ENCODE measurements around the gene EDARADD. TPM values are rescaled to one million over a fixed set of nuclear protein-coding genes. Genes with fewer than 3 reads are reported as not detected.

The EDARADD gene
- total RNA-seq, 6 experiments from 2014 or later, result 0.43 TPM; not detected in 4

DNA sequence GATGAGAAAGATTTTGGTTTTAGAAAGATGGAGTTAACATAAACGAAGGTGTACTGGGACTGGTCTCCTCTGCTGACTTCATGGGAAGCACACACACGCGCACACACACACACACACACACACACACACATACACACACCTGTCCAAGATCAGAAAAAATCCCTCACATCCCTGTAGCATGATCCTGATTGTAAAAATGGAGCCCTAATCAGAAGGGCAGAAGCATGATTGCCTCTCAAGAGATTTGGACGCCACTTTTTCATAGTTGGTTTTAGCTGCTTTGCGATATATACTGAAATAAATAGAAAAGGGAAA, 73.2 kb downstream of the EDARADD start:
- DNase-seq, result no peak
- Mint-ChIP-seq H3K27ac (no peak overlapping the region), H3K4me3 (no peak overlapping the region), H3K4me1 (ENCODE audit: low read depth) (no peaks in the 10 kb centered on the region), H3K36me3 (ENCODE audit: low read depth) (no peaks in the 10 kb centered on the region), H3K9me3 (peaks cover 11% of the 10 kb centered on the region; the same call in 1 of the 2 replicates), H3K27me3 (ENCODE audit: insufficient read depth) (peaks cover 17% of the 10 kb centered on the region)
- TF ChIP-seq, protein P1, sequence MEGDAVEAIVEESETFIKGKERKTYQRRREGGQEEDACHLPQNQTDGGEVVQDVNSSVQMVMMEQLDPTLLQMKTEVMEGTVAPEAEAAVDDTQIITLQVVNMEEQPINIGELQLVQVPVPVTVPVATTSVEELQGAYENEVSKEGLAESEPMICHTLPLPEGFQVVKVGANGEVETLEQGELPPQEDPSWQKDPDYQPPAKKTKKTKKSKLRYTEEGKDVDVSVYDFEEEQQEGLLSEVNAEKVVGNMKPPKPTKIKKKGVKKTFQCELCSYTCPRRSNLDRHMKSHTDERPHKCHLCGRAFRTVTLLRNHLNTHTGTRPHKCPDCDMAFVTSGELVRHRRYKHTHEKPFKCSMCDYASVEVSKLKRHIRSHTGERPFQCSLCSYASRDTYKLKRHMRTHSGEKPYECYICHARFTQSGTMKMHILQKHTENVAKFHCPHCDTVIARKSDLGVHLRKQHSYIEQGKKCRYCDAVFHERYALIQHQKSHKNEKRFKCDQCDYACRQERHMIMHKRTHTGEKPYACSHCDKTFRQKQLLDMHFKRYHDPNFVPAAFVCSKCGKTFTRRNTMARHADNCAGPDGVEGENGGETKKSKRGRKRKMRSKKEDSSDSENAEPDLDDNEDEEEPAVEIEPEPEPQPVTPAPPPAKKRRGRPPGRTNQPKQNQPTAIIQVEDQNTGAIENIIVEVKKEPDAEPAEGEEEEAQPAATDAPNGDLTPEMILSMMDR (IDR thresholded peaks at IDR 0.05), result no peak

DNA sequence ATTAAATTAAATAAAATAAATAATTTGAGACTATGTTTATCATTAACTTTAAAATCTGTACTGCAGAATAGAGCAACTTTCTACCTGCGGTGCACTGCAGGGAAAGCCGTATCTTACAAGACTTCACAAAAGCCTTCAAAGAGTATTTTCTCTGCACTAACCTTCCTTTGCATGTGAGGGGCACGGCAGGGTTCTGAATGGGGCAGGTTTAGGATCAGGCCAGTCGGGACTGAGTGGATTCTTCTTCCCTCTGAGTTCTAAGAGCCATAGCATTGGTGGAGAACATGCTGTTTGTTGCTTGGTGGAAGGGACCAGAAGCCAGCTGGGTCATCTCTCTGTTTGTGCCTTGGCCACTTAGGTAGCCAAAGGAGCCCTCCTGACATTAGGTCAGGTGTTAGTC, 74.5 kb downstream of the EDARADD start:
- peaks cover 9% of the 10 kb centered on the region; the same call in 1 of the 2 replicates for H3K9me3 Mint-ChIP-seq
- H3K4me3 Mint-ChIP-seq, result no peak overlapping the region
- DNase-seq, result no peak
- no peaks in the 10 kb centered on the region for H3K36me3 Mint-ChIP-seq (ENCODE audit: low read depth)
- peaks cover 19% of the 10 kb centered on the region for H3K27me3 Mint-ChIP-seq (ENCODE audit: insufficient read depth)
- no peak overlapping the region for H3K27ac Mint-ChIP-seq
- H3K4me1 Mint-ChIP-seq (ENCODE audit: low read depth), result no peaks in the 10 kb centered on the region
- TF ChIP-seq, protein P1 (IDR thresholded peaks at IDR 0.05), result no peak

DNA sequence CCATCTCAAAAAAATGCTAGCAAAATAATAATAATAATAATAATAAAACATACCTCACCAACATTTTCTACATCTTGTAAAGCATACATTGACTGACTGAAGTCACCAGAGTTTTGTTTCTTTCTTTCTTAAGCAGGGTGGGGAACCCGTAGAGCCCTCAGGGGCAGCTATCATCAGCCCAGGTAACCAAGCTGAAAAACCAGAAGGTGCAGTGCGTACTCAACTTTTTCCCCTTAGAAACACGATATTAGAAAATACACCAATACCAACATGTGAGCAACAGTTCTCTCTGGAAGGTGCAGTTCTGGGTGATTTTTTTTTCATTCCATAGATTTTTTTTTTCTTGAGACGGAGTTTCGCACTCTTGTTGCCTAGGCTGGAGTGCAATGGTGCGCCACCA, 75.4 kb downstream of the EDARADD start:
- no peaks in the 10 kb centered on the region for H3K4me1 Mint-ChIP-seq (ENCODE audit: low read depth)
- no peak overlapping the region for H3K4me3 Mint-ChIP-seq
- H3K36me3 Mint-ChIP-seq (ENCODE audit: low read depth), result no peaks in the 10 kb centered on the region
- H3K9me3 Mint-ChIP-seq, result peaks cover 7% of the 10 kb centered on the region; the same call in 1 of the 2 replicates
- no peak overlapping the region for H3K27ac Mint-ChIP-seq
- no peak for DNase-seq
- TF ChIP-seq, protein P1 (IDR thresholded peaks at IDR 0.05), result no peak
- peaks cover 18% of the 10 kb centered on the region for H3K27me3 Mint-ChIP-seq (ENCODE audit: insufficient read depth)

DNA sequence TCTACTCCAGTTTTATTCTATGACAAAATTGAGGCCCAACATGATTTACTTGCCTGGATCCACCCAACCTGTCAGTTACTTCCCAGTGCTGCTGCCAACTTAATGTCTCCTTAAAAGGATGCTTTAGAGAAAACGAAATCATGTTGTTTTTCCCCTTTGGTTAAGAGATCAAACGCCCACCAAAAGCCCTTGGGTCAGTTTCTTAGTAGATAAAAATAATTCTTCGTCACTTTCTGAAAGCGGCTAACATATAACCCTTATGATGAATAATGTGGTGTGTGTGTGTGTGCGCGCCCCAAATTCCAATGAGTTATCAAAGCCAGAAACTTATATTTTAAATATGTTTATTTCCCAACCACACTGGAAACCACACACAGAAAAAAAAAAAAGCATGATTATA, 77.0 kb downstream of the EDARADD start:
- Mint-ChIP-seq H3K4me3 (no peak overlapping the region), H3K27ac (no peak overlapping the region), H3K36me3 (ENCODE audit: low read depth) (no peaks in the 10 kb centered on the region), H3K27me3 (ENCODE audit: insufficient read depth) (peaks cover 10% of the 10 kb centered on the region), H3K4me1 (ENCODE audit: low read depth) (no peaks in the 10 kb centered on the region), H3K9me3 (no peaks in the 10 kb centered on the region)
- TF ChIP-seq, protein P1 (IDR thresholded peaks at IDR 0.05), result no peak
- DNase-seq, result no peak

DNA sequence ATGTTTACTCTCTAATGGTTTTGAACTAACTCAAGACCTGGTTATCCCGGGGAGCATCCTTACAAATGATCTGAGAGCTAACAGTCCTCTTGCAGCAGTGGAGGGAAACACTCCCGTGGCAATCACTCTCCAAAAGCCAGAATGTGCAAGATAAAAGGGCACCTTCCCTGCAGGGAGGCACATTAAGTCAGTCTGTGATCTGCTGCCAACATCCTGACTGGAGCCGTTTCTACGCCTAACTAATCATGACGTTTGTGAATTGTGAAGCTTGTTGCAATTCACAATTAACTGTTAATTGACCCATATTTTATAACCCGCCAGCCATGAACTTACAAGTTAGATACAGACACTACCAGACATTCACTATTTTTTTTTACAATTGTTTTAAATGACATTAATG, 77.6 kb downstream of the EDARADD start:
- Mint-ChIP-seq H3K4me1 (ENCODE audit: low read depth) (no peaks in the 10 kb centered on the region), H3K27ac (no peak overlapping the region), H3K9me3 (no peaks in the 10 kb centered on the region), H3K27me3 (ENCODE audit: insufficient read depth) (peaks cover 10% of the 10 kb centered on the region), H3K4me3 (no peak overlapping the region), H3K36me3 (ENCODE audit: low read depth) (no peaks in the 10 kb centered on the region)
- TF ChIP-seq, protein P1 (IDR thresholded peaks at IDR 0.05), result no peak
- no peak for DNase-seq
